ENCODE data around the gene ZBTB8B. TPM values are rescaled to one million over a fixed set of nuclear protein-coding genes. Genes with fewer than 3 reads are reported as not detected.
"Not testable (repeated sequence)": the region's sequence is repeated elsewhere in the genome, so short reads cannot be mapped to it uniquely, and the experiment has no call there.

ZBTB8B gene
- total RNA-seq, 2 experiments from 2014 or later, result not detected

DNA sequence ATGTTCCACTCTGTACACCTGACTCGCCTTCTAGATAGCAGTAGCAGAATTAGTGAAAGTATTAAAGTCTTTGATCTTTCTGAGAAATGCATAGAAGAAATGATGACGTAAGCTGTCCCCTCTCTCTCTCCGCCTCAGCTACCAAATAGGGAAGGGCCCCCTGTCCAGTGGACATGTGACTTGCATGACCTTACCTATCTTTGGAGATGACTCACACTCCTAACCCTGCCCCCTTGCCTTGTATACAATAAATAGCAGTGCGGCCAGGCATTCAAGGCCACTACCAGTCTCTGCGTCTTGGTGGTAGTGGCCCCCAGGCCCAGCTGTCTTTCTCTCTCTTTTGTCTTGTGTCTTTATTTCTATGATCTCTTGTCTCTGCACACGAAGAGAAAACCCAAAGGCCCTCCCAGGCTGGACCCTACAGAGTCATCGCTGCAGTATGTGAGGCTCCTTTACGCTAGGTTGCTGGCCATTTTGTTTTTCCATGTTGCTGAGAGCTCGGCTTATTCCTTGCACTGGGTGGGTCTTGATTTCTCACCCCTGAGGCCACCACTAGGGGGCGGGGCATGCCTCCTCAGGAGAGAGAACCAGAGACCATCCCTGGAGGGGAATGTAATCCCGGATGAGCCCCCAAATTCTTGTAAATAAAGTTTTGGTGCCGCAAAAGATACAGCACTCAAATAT lies 16.0 kb upstream of the ZBTB8B start:
- no peak overlapping the region for H3K27ac ChIP-seq (ENCODE audit: low read depth, low read length, poor library complexity, severe bottlenecking)
- H3K36me3 ChIP-seq (ENCODE audit: insufficient read depth, low read length), result no peaks in the 10 kb centered on the region
- TF ChIP-seq EZH2phosphoT487 (IDR thresholded peaks at IDR 0.05; ENCODE audit: borderline replicate concordance, low read depth, low read length), result no peak
- TF ChIP-seq, protein P1, sequence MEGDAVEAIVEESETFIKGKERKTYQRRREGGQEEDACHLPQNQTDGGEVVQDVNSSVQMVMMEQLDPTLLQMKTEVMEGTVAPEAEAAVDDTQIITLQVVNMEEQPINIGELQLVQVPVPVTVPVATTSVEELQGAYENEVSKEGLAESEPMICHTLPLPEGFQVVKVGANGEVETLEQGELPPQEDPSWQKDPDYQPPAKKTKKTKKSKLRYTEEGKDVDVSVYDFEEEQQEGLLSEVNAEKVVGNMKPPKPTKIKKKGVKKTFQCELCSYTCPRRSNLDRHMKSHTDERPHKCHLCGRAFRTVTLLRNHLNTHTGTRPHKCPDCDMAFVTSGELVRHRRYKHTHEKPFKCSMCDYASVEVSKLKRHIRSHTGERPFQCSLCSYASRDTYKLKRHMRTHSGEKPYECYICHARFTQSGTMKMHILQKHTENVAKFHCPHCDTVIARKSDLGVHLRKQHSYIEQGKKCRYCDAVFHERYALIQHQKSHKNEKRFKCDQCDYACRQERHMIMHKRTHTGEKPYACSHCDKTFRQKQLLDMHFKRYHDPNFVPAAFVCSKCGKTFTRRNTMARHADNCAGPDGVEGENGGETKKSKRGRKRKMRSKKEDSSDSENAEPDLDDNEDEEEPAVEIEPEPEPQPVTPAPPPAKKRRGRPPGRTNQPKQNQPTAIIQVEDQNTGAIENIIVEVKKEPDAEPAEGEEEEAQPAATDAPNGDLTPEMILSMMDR (conservative IDR thresholded peaks at IDR 0.05; ENCODE audit: low read length), result peak; percentile 57
- intact Hi-C loops (cut with micrococcal nuclease; ENCODE audit: unreplicated experiment), result loop anchor here (5.0 kb wide), 1 partner anchor 323 kb away; no protein-coding TSS in a partner anchor
- peaks cover 7% of the 10 kb centered on the region; the same call in 1 of the 2 replicates for H3K9me3 ChIP-seq (ENCODE audit: low read length)
- ChIA-PET POLR2A (no interaction called here), CTCF (ENCODE audit: unreplicated experiment) (no interaction called here)
- H3K4me3 ChIP-seq (ENCODE audit: low read depth, low read length, poor library complexity, severe bottlenecking), result no peak overlapping the region
- H3K79me2 ChIP-seq (ENCODE audit: insufficient read depth, low read depth, low read length), result no peaks in the 10 kb centered on the region
- no peak overlapping the region for H3K4me2 ChIP-seq (ENCODE audit: low read length)
- H2AFZ ChIP-seq (ENCODE audit: low read length), result no peak overlapping the region
- no peaks in the 10 kb centered on the region for H3K4me1 ChIP-seq (ENCODE audit: insufficient read depth, low read length, poor library complexity, severe bottlenecking)
- peak; percentile 44 for DNase-seq (ENCODE audit: low spot score)
- BruUV-seq (replicated peaks), result no TSS peak
- H3K9me2 ChIP-seq (ENCODE audit: insufficient read depth, low read length), result no peaks in the 10 kb centered on the region
- no peaks in the 10 kb centered on the region for H4K20me1 ChIP-seq (ENCODE audit: insufficient read depth, low read length)

DNA sequence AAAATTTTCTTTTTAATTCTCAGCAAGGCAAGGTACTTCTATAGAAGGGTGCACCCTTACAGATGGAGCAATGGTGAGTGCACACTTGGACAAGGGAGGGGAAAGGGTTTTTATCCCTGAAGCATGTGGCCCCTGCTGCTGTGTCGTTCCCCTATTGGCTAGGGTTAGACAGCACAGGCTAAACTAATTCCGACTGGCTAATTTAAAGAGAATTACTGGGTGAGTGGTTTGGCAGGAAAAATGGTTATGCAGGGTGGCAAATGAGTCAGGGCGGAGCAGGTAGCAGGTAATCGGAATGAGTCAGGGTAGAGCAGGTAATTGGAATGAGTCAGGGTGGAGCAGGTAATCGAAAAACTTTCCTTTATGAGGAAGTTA lies 15.4 kb upstream of the ZBTB8B start:
- H4K20me1 ChIP-seq (ENCODE audit: insufficient read depth, low read length); H3K9me3 ChIP-seq (ENCODE audit: low read length); POLR2A ChIA-PET; H3K36me3 ChIP-seq (ENCODE audit: insufficient read depth, low read length); H3K4me3 ChIP-seq (ENCODE audit: low read depth, low read length, poor library complexity, severe bottlenecking); H3K79me2 ChIP-seq (ENCODE audit: insufficient read depth, low read depth, low read length); H3K9me2 ChIP-seq (ENCODE audit: insufficient read depth, low read length); H3K27ac ChIP-seq (ENCODE audit: low read depth, low read length, poor library complexity, severe bottlenecking); DNase-seq (ENCODE audit: low spot score); H3K4me2 ChIP-seq (ENCODE audit: low read length); H2AFZ ChIP-seq (ENCODE audit: low read length); H3K4me1 ChIP-seq (ENCODE audit: insufficient read depth, low read length, poor library complexity, severe bottlenecking); CTCF ChIA-PET (ENCODE audit: unreplicated experiment); BruUV-seq (replicated peaks): not testable (repeated sequence)
- intact Hi-C loops (cut with micrococcal nuclease; ENCODE audit: unreplicated experiment), result loop anchor here (5.0 kb wide), 1 partner anchor 323 kb away; no protein-coding TSS in a partner anchor

DNA sequence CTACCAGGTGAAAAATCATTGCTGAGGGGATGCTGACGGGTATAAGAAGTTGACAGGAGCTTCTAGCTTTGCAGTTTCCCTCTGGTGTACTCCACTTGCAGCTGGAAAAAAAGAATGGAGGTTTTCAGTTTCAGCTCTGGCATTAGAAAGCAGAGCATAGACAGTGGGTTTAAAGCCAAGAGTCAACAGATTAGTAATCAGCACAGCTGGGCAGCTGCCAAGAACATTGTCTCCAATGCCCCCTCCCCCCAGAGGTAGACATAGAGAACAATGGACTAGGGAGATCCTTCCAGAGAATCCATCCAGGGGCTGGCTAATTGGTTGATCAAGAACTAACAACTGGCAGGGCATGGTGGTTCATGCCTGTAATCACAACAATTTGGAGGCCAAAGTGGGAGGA lies 10.1 kb upstream of the ZBTB8B start:
- no peak overlapping the region for H2AFZ ChIP-seq (ENCODE audit: low read length)
- H4K20me1 ChIP-seq (ENCODE audit: insufficient read depth, low read length), result no peaks in the 10 kb centered on the region
- no peaks in the 10 kb centered on the region for H3K4me1 ChIP-seq (ENCODE audit: insufficient read depth, low read length, poor library complexity, severe bottlenecking)
- intact Hi-C loops (cut with micrococcal nuclease; ENCODE audit: unreplicated experiment), result no loop called here
- TF ChIP-seq, protein P1 (conservative IDR thresholded peaks at IDR 0.05; ENCODE audit: low read length), result no peak
- TF ChIP-seq EZH2phosphoT487 (IDR thresholded peaks at IDR 0.05; ENCODE audit: borderline replicate concordance, low read depth, low read length), result no peak
- no TSS peak for BruUV-seq (replicated peaks)
- H3K36me3 ChIP-seq (ENCODE audit: insufficient read depth, low read length), result no peaks in the 10 kb centered on the region
- no peak overlapping the region for H3K27ac ChIP-seq (ENCODE audit: low read depth, low read length, poor library complexity, severe bottlenecking)
- H3K79me2 ChIP-seq (ENCODE audit: insufficient read depth, low read depth, low read length), result no peaks in the 10 kb centered on the region
- H3K9me2 ChIP-seq (ENCODE audit: insufficient read depth, low read length), result no peaks in the 10 kb centered on the region
- ChIA-PET POLR2A (no interaction called here), CTCF (ENCODE audit: unreplicated experiment) (no interaction called here)
- DNase-seq (ENCODE audit: low spot score), result no peak
- H3K4me3 ChIP-seq (ENCODE audit: low read depth, low read length, poor library complexity, severe bottlenecking), result no peak overlapping the region
- no peaks in the 10 kb centered on the region for H3K9me3 ChIP-seq (ENCODE audit: low read length)
- H3K4me2 ChIP-seq (ENCODE audit: low read length), result no peak overlapping the region

Data from OCI-LY7 (cell line).